Measurements from ENCODE around the gene NCAPG.
"Not testable (repeated sequence)": the region's sequence is repeated elsewhere in the genome, so short reads cannot be mapped to it uniquely, and the experiment has no call there.

The NCAPG gene

DNA sequence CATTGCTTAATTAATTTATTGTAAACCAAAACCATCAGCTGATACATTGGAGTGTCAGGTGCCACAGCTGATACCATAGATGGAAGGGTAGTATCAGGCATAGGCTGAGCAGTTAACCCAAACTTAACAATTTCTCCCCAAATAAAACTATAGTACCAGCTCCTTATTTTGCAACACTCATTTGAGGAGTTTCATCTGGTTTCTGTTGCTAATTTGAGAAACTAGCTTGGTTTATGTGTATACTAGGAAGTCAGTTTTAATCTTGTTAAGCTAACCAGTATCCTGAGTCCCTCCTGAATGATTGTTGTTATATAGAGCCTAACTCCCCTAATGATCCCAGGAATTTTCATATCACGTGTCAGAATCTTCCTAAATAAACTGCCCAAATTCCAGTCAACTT, 13.0 kb upstream of the NCAPG start:
- no peak for DNase-seq (ENCODE audit: low spot score)

- DNase-seq (ENCODE audit: low spot score), result no peak
Observed at GRCh38 chr4:17805580-17806155, 5.1 kb upstream of the NCAPG start.

GRCh38 chr4:17807446-17807845, 3.3 kb upstream of the NCAPG start:
- DNase-seq (ENCODE audit: low spot score), result no peak

- peak; percentile 25 for DNase-seq (ENCODE audit: low spot score)
Observed at GRCh38 chr4:17809667-17810066, 1.1 kb upstream of the NCAPG start.

DNA sequence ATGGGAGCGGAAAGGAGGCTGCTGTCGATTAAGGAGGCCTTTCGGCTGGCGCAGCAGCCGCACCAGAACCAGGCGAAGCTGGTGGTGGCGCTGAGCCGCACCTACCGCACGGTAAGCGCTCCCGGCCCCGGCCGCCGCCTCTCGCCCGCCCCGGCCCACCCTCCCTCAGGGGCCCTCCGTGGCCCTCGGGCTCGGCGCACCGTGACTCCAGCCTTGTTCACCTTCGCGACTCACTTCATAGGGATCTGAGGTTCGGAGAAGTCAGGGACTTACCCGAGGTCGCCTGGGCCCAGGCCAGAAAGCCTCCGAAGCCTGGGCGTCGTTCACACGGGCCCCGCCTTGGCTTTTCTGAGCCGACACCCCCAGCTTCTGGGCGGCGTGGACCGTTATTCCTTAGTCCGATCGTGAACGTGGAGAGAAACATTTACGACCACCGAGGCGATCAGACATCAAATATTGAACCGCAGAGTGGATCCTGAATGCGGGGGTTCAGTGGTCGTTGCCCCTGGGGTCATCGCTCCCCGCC, 362 bp downstream of the NCAPG start:
- no peak for DNase-seq (ENCODE audit: low spot score)

DNA sequence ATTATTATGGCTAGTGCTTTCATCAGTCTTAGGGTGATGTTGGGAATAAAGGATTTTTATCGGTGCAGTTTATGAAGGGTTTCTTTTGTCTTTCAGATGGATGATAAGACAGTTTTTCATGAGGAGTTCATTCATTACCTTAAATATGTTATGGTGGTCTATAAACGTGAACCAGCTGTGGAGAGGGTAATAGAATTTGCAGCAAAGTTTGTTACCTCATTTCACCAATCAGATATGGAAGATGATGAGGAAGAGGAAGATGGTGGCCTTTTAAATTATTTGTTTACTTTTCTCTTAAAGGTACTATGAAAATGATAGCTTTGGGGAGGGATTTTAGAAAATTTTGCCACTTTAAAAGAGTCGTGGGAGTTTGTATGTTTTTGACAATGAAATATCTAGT, 1.3 kb downstream of the NCAPG start:
- DNase-seq (ENCODE audit: low spot score), result peak; percentile 8

- peak; percentile 27 for DNase-seq (ENCODE audit: low spot score)
Observed at GRCh38 chr4:17812801-17813200, 2.0 kb downstream of the NCAPG start.

GRCh38 chr4:17814140-17814539, 3.4 kb downstream of the NCAPG start:
- no peak for DNase-seq (ENCODE audit: low spot score)

DNA sequence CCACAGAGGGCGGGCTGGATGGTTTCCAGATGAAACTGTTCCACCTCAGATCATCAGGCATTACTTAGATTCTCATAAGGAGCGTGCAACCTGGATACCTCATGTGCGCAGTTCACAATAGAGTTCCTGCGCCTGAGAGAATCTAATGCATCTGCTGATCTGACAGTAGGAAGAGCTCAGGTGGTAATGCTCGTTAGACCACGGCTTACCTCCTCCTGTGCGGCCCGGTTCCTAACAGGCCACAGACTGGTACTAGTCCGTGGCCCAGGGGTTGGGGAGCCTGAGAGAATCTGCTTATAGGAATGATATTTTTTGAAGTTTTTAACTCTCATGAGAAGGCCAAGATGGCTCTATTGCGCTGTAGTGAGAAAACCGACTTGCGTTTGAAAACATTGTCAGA, 5.4 kb downstream of the NCAPG start:
- no peak for DNase-seq (ENCODE audit: low spot score)

DNA sequence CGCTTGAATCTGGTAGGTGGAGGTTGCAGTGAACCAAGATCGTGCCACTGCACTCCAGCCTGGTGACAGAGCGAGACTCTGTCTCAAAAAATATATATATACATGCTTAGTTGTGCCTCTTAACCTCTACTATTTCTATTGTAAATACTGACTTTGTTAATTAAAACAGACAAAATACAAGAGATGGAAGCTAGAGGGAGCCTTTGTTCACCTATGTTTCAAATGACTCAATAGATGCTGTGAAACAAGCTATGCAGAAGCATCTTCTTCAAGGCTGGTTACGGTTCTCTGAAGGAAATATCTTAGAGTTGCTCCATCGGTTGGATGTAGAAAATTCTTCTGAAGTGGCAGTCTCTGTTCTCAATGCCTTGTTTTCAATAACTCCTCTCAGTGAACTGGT, 6.2 kb downstream of the NCAPG start:
- DNase-seq (ENCODE audit: low spot score), result no peak

DNA sequence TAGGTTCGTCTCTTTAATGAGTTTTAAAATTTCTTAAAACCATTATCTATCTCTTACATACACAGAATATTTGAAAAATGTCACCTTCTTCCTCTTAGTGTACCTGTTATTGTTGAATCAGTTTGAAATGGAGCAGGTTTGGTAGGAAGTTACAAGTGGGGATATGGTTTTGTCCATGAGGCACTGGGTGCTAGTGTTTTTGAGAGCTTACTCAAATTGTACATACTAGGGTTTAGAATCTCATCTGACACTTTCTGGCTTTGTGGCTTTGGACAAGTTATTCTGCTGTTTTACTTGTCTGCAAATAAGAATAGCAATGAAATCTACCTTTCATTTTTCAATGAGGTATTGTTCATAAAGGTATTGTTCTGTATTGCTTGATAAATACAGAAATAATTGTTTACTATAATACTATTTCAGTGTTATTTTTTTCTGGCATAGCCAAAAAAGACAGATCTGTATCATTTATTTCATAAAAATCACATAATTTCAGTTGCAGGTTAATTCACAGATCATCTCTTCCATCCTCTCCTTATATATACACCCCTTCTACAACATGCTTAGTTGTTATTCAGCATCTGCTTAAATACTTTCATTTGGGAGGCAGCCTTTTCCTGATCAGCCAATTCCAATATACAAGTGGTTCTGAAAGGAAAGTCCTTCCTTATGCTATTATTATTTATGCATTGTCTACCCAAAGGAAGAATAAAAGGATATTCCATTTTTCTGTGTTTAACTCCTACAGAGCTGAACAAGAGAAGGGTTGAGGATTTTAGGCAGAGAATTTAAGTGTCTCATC, 13.3 kb downstream of the NCAPG start:
- no peak for DNase-seq (ENCODE audit: low spot score)

- DNase-seq (ENCODE audit: low spot score), result no peak
Observed at GRCh38 chr4:17846266-17846665, 35.5 kb downstream of the NCAPG start.

DNA sequence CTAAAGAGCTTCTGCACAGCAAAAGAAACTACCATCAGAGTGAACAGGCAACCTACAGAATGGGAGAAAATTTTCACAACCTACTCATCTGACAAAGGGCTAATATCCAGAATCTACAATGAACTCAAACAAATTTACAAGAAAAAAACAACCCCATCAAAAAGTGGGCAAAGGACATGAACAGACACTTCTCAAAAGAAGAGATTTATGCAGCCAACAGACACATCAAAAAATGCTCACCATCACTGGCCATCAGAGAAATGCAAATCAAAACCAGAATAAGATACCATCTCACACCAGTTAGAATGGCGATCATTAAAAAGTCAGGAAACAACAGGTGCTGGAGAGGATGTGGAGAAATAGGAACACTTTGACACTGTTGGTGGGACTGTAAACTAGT, 39.5 kb downstream of the NCAPG start:
- not testable (repeated sequence) for DNase-seq (ENCODE audit: low spot score)

- DNase-seq (ENCODE audit: low spot score), result no peak
Observed at GRCh38 chr4:17851959-17852358, 41.2 kb downstream of the NCAPG start.

- DNase-seq (ENCODE audit: low spot score), result no peak
Observed at GRCh38 chr4:17854036-17854435, 43.3 kb downstream of the NCAPG start.

DNA sequence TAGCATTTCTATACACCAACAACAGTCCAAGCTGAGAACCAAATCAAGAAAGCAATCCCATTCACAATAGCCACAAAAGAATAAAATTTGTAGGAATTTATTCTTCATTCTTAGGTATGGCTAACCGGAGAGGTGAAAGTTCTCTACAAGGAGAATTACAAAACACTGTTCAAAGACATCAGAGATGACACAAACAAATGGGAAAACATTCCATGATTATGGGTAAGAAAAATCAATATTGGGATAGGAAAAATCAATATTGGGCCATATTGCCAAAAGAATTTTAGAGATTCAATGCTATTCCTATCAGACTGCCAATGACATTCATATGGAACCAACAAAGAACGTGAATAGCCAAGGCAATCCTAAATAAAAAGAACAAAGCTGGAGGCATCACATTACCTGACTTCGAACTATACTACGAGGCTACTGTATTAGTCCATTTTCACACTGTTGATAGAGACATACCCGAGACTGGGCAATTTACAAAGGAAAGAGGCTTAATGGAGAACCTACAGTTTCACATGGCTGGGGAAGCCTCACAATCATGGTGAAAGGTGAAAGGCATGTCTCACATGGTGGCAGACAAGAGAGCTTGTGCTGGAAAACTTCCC, 49.1 kb downstream of the NCAPG start:
- no peak for DNase-seq (ENCODE audit: low spot score)

- DNase-seq (ENCODE audit: low spot score), result not testable (repeated sequence)
Observed at GRCh38 chr4:17861906-17862305, 51.1 kb downstream of the NCAPG start.

DNA sequence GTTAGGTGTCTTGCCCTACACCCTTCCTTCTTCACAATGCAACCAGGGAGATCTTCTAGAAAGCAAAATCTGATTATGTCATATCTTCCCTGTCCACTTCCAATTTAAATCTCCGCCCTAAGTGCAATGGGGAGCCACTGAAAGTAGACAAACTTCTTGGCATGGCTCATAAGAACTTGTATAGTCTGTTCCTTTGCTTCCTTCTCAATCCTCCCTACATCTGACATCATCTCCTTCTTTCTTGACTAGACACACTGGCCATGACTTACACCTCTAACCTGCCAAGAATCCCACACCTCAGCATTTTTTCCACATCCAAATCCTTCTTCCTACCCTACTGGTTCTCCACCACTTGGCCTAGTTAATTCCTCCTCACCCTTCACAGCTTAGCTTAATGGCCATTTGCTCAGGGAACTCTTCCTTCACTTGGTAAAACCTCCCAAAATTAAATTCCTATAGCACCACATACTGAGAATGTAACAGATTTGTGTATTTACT, 55.1 kb downstream of the NCAPG start:
- DNase-seq (ENCODE audit: low spot score), result no peak

DNA sequence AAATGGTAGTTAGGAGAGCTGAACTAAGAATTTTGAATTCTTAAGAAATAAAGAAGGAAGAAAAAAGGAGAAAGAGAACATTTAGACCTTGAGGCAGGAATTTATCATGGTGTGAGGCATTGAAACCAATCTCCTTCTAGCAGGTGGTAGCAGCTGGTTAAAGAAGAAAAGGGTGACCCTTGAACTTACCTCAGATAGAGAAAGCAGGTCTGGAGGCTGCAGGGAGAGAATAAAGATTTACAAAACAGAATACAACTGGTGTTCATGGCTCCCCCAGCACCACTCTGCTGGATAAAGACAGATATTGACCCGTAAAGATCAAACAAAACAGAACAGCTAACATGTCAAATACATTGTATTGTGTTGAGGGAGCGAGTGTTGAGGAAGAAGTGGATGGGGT, 56.0 kb downstream of the NCAPG start:
- no peak for DNase-seq (ENCODE audit: low spot score)

DNA sequence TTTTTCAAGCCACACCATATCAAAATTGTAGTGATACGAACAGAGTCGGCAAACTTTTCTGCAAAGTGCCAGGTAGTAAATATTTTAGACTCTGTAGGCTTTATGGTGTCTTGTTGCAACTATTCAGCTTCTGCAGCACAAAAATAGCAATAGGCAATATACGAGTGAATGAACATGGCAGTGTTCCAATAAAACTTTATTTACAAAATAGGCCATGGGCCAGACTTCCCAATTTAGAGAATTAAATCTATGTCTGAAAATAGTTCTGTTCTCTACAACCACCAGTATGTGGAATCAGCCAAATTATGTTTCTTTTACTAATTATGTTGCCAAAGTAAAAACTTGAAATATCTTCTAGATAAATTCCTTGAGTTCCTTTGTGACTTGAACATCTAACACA, 56.5 kb downstream of the NCAPG start:
- DNase-seq (ENCODE audit: low spot score), result no peak

DNA sequence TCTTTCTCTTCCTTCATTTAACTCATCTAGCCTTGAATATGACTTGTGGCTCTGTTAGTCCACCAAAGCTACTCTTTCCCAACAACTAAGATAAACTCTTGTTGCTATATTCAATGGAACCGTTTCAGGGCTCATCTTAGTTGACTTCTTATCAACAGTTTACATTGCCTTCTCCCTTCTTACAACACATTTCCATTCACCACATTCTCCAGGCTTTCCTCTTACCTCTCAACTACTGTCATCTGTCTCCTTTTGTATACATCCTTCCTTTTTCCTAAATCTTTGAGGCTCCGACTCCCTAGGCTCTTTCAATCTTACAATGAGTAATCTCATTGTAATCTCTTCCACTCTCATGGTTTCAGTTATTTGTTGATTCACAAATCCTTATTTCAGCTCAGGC, 58.5 kb downstream of the NCAPG start:
- no peak for DNase-seq (ENCODE audit: low spot score)

- DNase-seq (ENCODE audit: low spot score), result no peak
Observed at GRCh38 chr4:17875402-17876070, 64.8 kb downstream of the NCAPG start.

DNA sequence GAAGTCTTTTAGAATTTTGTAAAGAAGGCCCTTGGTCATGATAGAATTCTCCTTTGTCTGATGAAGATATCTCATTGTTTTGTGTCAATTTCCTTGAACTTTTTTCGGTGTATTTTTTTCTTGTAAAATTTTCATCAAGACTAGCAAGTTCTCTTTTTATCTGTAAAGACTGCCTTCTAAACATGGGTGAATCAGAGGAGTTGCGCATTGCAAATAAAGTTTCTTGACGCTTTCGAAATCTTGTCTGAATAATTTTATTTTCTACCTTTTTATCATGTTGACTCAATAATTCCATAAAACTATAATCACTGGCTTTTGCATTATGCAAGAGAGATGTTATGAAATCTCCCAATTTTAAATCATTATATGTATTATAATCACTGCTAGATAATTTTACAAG, 66.2 kb downstream of the NCAPG start:
- DNase-seq (ENCODE audit: low spot score), result no peak

Data from hematopoietic multipotent progenitor cell treated with erythropoietin and hydrocortisone succinate and interleukin-3 and kit ligand, for 17 days (in vitro differentiated cells).